Cardiac fibroblast (primary cell): ENCODE results near the gene FAM78A.

Experiments
- DNase-seq, 2 donors: peaks; one replicate each; pipeline versions ENCODE4 v3.0.0 to v3.0.0-alpha.2; 2010; ENCODE audit warnings: low read depth in 2 of 2
- H3K4me3 ChIP-seq, 2 donors: replicated peaks in 1 of 2; 1 replicate in 1 of 2; 2 replicates in 1 of 2; pipeline ENCODE4 v1.5.1; 2011; ENCODE audit warnings: low read depth in 2 of 2, low read length in 2 of 2, mild to moderate bottlenecking in 2 of 2, moderate library complexity in 1 of 2
- CTCF ChIP-seq: IDR thresholded peaks from one replicate; pipeline ENCODE4 v1.5.1; 2011; ENCODE audit warnings: low read depth, mild to moderate bottlenecking, low read length, inconsistent platforms

Gene FAM78A

GRCh38 chr9:131299961-131300347 lies 23.6 kb upstream of the FAM78A start:
- no peak for DNase-seq
- H3K4me3 ChIP-seq, result no peak overlapping the region
- no peak for TF ChIP-seq CTCF

GRCh38 chr9:131299346-131299960 lies 23.1 kb upstream of the FAM78A start:
- DNase-seq, result no peak
- H3K4me3 ChIP-seq, result no peak overlapping the region
- no peak for TF ChIP-seq CTCF

GRCh38 chr9:131298816-131299215 lies 22.5 kb upstream of the FAM78A start:
- no peak for DNase-seq
- no peak overlapping the region for H3K4me3 ChIP-seq
- no peak for TF ChIP-seq CTCF

DNA sequence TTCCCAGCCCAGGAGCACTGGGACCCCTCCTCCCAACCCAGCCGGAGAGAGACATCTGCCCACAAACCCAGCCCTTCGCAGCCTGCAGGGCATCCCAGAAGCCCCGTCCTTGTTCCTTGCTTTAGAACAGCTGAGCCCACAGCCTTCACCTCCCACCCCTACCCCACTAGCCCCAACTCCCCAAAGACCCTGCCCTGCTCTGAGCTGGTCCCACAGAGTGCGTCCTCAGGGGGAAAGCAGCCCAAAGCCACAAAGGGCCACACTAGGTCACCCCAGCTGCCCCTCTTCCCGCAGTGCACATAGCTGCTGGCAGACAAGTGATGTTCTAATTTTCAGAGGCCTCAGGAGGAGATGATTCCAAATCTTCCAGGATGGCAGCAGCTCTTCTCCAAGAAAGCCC lies 22.0 kb upstream of the FAM78A start:
- no peak for TF ChIP-seq CTCF
- H3K4me3 ChIP-seq, result no peak overlapping the region
- DNase-seq, result no peak

GRCh38 chr9:131297903-131298302 lies 21.6 kb upstream of the FAM78A start:
- DNase-seq, result no peak
- TF ChIP-seq CTCF, result no peak
- H3K4me3 ChIP-seq, result no peak overlapping the region

- DNase-seq, result no peak
- no peak for TF ChIP-seq CTCF
- H3K4me3 ChIP-seq, result no peak overlapping the region
These were observed 20.7 kb upstream of the FAM78A start for GRCh38 chr9:131296906-131297500.

DNA sequence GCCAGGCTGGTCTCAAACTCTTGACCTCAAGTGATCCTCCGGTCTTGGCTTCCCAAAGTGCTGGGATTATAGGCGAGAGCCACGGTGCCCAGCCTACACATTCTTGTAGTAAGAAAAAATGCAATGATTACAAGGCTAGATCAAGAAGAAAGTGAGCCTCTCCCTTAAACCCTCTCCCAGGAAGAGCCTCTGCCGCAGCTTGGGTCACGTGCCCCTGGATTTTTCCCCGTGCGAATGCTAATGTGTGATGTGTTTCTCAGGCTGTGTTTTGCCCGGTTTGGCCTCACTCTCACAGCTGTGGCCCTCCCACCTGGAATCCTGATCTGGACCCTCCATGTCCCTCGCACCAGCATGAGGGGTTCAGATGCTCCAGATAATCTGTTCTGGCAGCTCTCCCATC lies 20.1 kb upstream of the FAM78A start:
- DNase-seq, result no peak
- no peak for TF ChIP-seq CTCF
- no peak overlapping the region for H3K4me3 ChIP-seq
